Measurements from ENCODE around the gene ENG. TPM values are rescaled to one million over a fixed set of nuclear protein-coding genes. Genes with fewer than 3 reads are reported as not detected.
A peak's percentile ranks its signal among the peaks of the same experiment; 100 is the strongest.

The ENG gene
- total RNA-seq, 1 experiment from 2014 or later, result 0.76 TPM

- TF ChIP-seq MAX (IDR thresholded peaks at IDR 0.05) (no peak), ELF1 (IDR thresholded peaks at IDR 0.05; ENCODE audit: borderline replicate concordance, low read depth) (no peak), SP1 (IDR thresholded peaks at IDR 0.05; ENCODE audit: low read depth) (no peak)
Measured at GRCh38 chr9:127817881-127818434, 36.5 kb downstream of the ENG start (continued).

GRCh38 chr9:127816728-127817127, 37.7 kb downstream of the ENG start:
- H3K9me3 ChIP-seq (ENCODE audit: control insufficient read depth in 1 of 2, insufficient read depth in 1 of 2, low read depth in 1 of 2, low read length in 2 of 2), result no peaks in the 10 kb centered on the region
- H4K20me1 ChIP-seq (ENCODE audit: insufficient read depth), result no peaks in the 10 kb centered on the region
- H2AFZ ChIP-seq (ENCODE audit: low read depth, low read length, poor library complexity, severe bottlenecking), result no peak overlapping the region
- no peaks in the 10 kb centered on the region for H3K9me2 ChIP-seq (ENCODE audit: insufficient read depth)
- H3K9ac ChIP-seq (ENCODE audit: low read length), result no peak overlapping the region
- H3K36me3 ChIP-seq (ENCODE audit: control insufficient read depth in 1 of 2, insufficient read depth in 2 of 2, low read length in 2 of 2), result peaks cover 20 to 22% of the 10 kb centered on the region in 2 experiments; a peak in 3 of 4 replicates
- DNase-seq (ENCODE audit: low read depth, low spot score) (no peak), ATAC-seq (0 out of 2 replicates have a peak, but pooled peaks have one; percentile 7)
- BruUV-seq (replicated peaks), result no TSS peak
- H3K27me3 ChIP-seq (ENCODE audit: insufficient read depth, low read length), result no peaks in the 10 kb centered on the region
- ChIA-PET RAD21 (ENCODE audit: low non-redundant PET in 1 of 2, low total read pairs in 2 of 2, uncharacterized antibody in 2 of 2, unreplicated experiment in 2 of 2) (no interaction called here), POLR2A (no interaction called here), CTCF (no interaction called here)
- intact Hi-C loops (cut with micrococcal nuclease), result no loop called here
- H3K4me3 ChIP-seq (replicated peaks in 1 of 2; ENCODE audit: low read depth in 1 of 2, low read length in 2 of 2), result no peak overlapping the region
- H3K79me2 ChIP-seq (ENCODE audit: insufficient read depth, low read length), result no peaks in the 10 kb centered on the region
- no peaks in the 10 kb centered on the region for H3K4me1 ChIP-seq (ENCODE audit: control insufficient read depth in 1 of 2, insufficient read depth in 2 of 2, low read length in 2 of 2)
- no peak overlapping the region for H3K4me2 ChIP-seq (ENCODE audit: low read length)
- no peak for TF ChIP-seq ELF1 (IDR thresholded peaks at IDR 0.05; ENCODE audit: borderline replicate concordance, low read depth)
- H3K27ac ChIP-seq (ENCODE audit: low read depth, low read length), result no peak overlapping the region

GRCh38 chr9:127816362-127816725, 38.1 kb downstream of the ENG start:
- ATAC-seq (0 out of 2 replicates have a peak, but pooled peaks have one; percentile 4), DNase-seq (ENCODE audit: low read depth, low spot score) (no peak)
- H3K27me3 ChIP-seq (ENCODE audit: insufficient read depth, low read length), result no peaks in the 10 kb centered on the region
- H3K4me3 ChIP-seq (replicated peaks in 1 of 2; ENCODE audit: low read depth in 1 of 2, low read length in 2 of 2), result no peak overlapping the region
- H4K20me1 ChIP-seq (ENCODE audit: insufficient read depth), result no peaks in the 10 kb centered on the region
- H3K9me2 ChIP-seq (ENCODE audit: insufficient read depth), result no peaks in the 10 kb centered on the region
- ChIA-PET RAD21 (ENCODE audit: low non-redundant PET in 1 of 2, low total read pairs in 2 of 2, uncharacterized antibody in 2 of 2, unreplicated experiment in 2 of 2) (no interaction called here), CTCF (no interaction called here), POLR2A (no interaction called here)
- H3K36me3 ChIP-seq (ENCODE audit: control insufficient read depth in 1 of 2, insufficient read depth in 2 of 2, low read length in 2 of 2), result peaks cover 20 to 23% of the 10 kb centered on the region in 2 experiments; a peak in 3 of 4 replicates
- H3K9me3 ChIP-seq (ENCODE audit: control insufficient read depth in 1 of 2, insufficient read depth in 1 of 2, low read depth in 1 of 2, low read length in 2 of 2), result no peaks in the 10 kb centered on the region
- H2AFZ ChIP-seq (ENCODE audit: low read depth, low read length, poor library complexity, severe bottlenecking), result no peak overlapping the region
- H3K4me1 ChIP-seq (ENCODE audit: control insufficient read depth in 1 of 2, insufficient read depth in 2 of 2, low read length in 2 of 2), result no peaks in the 10 kb centered on the region
- H3K27ac ChIP-seq (ENCODE audit: low read depth, low read length), result no peak overlapping the region
- no TSS peak for BruUV-seq (replicated peaks)
- no peak overlapping the region for H3K4me2 ChIP-seq (ENCODE audit: low read length)
- TF ChIP-seq YY1 (IDR thresholded peaks at IDR 0.05; ENCODE audit: extremely low read depth, insufficient replicate concordance, low read depth, low read length) (no peak), JUND (IDR thresholded peaks at IDR 0.05) (no peak), FOSL1 (IDR thresholded peaks at IDR 0.05; ENCODE audit: low read depth) (no peak), ZBTB33 (IDR thresholded peaks at IDR 0.05; ENCODE audit: extremely low read depth, insufficient replicate concordance, low read length) (no peak), TCF7L2 (IDR thresholded peaks at IDR 0.05; ENCODE audit: borderline replicate concordance, extremely low read depth, insufficient read depth, insufficient read length) (no peak), EZH2 (IDR thresholded peaks at IDR 0.05) (no peak), MAX (IDR thresholded peaks at IDR 0.05) (no peak), ATF3 (IDR thresholded peaks at IDR 0.05) (no peak), CTCF (IDR thresholded peaks at IDR 0.05 in 2 of 3, conservative IDR thresholded peaks at IDR 0.05 in 1 of 3; ENCODE audit: borderline replicate concordance in 1 of 3, insufficient read depth in 1 of 3, low read depth in 2 of 3, low read length in 2 of 3) (no peak)
- no peak overlapping the region for H3K9ac ChIP-seq (ENCODE audit: low read length)
- intact Hi-C loops (cut with micrococcal nuclease), result no loop called here
- H3K79me2 ChIP-seq (ENCODE audit: insufficient read depth, low read length), result no peaks in the 10 kb centered on the region
